ES-I3 (cell line): ENCODE measurements around the gene SBNO2.
"Not testable (repeated sequence)": the region's sequence is repeated elsewhere in the genome, so short reads cannot be mapped to it uniquely, and the experiment has no call there.

ENCODE experiments used
- H3K36me3 ChIP-seq: 2 replicates; pipeline ENCODE4 v1.6.1; 2013; ENCODE audit warnings: mild to moderate bottlenecking, low read length, control low read depth, moderate library complexity; ENCODE audit not compliant: insufficient read depth
- H3K4me1 ChIP-seq: 2 replicates; pipeline ENCODE4 v1.6.1; 2013; ENCODE audit warnings: mild to moderate bottlenecking, control low read depth, low read length; ENCODE audit not compliant: insufficient read depth
- H3K9ac ChIP-seq: 2 replicates; pipeline ENCODE4 v1.6.1; 2013; ENCODE audit warnings: low read depth, mild to moderate bottlenecking, low read length, moderate library complexity
- H3K9me3 ChIP-seq: 2 replicates; pipeline ENCODE4 v1.6.1; 2013; ENCODE audit warnings: mild to moderate bottlenecking, low read length, moderate library complexity; ENCODE audit not compliant: control insufficient read depth, insufficient read depth

The SBNO2 gene

DNA sequence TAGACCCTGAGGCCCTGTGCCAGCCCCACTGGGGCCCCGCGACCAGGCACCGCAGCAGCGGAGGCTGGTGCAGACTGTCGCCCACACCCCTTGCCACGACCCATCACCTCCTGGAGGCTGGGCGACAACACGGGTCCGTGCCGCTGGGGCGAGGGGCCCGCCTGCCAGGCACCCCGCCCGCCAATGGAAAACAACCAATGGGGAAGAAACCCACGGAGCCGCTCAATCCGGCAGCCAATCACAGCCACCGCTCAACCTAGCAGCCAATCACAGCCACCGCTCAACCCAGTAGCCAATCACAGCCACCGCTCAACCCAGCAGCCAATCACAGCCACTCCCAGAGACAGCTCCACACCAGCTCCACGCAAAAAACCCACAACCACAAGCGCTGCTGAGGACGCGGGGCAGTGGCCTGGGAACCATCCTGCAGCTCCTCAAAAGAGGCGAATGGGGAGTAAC, 40.6 kb downstream of the SBNO2 start:
- Histone ChIP-seq H3K36me3 (no peaks in the 10 kb centered on the region), H3K9ac (peak overlapping the region; percentile 62; the same call in 1 of the 2 replicates), H3K4me1 (no peaks in the 10 kb centered on the region; the same call in 1 of the 2 replicates), H3K9me3 (no peaks in the 10 kb centered on the region)

DNA sequence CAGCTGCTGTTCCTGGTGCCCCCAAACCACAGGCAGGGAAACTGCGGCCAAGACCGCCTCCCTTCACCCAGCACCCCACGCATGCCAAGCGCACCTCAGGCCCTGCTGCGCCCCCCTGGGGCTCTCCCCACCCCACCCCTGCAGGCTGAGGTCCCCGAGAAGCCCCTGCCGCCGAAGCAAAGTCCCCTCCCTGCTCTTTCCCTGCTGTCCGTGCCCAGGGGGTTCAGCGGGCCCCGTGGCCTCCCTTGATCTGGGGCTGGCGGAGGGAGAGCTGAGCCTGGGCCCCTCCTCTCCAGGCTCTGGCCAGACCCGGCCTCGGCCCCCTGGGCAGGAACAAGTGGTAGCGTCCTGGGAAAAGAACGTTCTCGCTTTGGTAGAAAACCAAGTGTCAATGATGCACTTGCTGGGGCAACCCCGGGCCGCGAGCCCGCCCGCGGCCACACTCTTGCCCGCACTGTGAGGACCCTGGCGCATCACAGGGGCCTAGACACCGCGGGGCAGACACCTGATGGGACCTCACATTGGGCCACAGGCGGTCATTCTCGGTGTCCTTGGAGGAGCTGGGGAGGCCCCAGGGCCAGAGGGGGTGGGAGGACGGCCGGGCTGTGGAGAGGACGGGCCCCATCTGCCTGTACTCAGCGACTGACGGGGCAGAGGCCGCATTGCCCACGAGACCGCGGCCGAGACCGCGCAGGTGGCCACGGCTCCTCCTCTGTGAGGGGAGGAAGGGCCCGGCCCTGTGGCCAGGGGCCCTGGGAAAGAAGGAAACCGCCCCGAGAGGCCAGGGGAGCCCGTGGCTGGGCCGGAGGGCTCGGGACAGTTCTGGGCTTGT, 41.3 kb downstream of the SBNO2 start:
- Histone ChIP-seq H3K9ac (peak overlapping the region; percentile 62), H3K4me1 (no peaks in the 10 kb centered on the region; the same call in 1 of the 2 replicates), H3K9me3 (no peaks in the 10 kb centered on the region), H3K36me3 (no peaks in the 10 kb centered on the region)

DNA sequence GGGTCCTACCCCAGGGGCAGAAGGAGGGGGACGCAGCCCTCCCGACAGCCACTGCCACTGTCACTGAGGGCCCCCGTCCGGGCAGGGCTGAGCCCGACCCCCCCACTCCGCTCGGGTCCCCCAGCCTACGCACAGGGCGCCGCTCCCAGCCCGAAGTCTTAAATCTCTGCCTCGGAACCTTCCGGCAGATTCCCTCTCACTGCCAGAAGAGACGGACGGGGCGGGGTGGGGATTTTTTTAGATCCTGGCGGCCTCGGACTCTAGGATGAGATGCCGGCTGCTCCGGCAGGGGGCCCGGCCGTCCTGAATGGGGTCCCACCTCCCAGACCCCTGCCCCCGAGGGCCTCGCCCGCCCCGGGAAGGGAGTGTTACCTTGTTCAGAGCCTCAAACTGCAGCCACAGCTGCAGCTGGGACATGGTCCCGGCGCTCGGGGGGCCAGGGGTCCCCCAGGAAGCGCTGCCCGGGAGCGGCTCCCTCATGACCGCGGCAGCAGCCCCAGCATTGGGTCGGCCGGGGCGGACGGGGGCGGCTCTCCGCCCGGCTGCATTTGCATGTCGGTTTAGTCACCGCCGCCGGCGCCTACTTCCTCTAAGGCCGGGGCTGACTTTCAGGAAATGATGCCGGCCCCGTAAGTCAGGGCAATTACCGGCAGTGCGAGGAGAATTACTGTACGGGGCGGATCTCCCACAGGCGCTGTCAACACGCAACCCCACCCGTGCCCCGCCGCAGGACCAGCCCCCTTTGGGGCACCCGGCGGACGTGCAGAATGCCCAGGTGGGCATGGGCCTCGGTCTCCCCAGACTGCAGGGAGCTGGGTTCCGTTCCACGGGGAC, 42.1 kb downstream of the SBNO2 start:
- Histone ChIP-seq H3K9ac (peak overlapping the region; percentile 62), H3K4me1 (no peaks in the 10 kb centered on the region; the same call in 1 of the 2 replicates), H3K36me3 (no peaks in the 10 kb centered on the region), H3K9me3 (no peaks in the 10 kb centered on the region)

GRCh38 chr19:1130771-1131717, 43.0 kb downstream of the SBNO2 start:
- H3K9me3 ChIP-seq: no peaks in the 10 kb centered on the region
- no peaks in the 10 kb centered on the region for H3K36me3 ChIP-seq
- no peaks in the 10 kb centered on the region; the same call in 1 of the 2 replicates for H3K4me1 ChIP-seq
- peak overlapping the region; percentile 62 for H3K9ac ChIP-seq

- no peaks in the 10 kb centered on the region; the same call in 1 of the 2 replicates for H3K4me1 ChIP-seq
- no peaks in the 10 kb centered on the region for H3K9me3 ChIP-seq
- no peaks in the 10 kb centered on the region; the same call in 1 of the 2 replicates for H3K36me3 ChIP-seq
- H3K9ac ChIP-seq: no peak overlapping the region
These were observed 44.5 kb downstream of the SBNO2 start for GRCh38 chr19:1129535-1129934.

GRCh38 chr19:1129084-1129483, 45.0 kb downstream of the SBNO2 start:
- not testable (repeated sequence) for H3K9me3 ChIP-seq, H3K9ac ChIP-seq, H3K4me1 ChIP-seq, H3K36me3 ChIP-seq

DNA sequence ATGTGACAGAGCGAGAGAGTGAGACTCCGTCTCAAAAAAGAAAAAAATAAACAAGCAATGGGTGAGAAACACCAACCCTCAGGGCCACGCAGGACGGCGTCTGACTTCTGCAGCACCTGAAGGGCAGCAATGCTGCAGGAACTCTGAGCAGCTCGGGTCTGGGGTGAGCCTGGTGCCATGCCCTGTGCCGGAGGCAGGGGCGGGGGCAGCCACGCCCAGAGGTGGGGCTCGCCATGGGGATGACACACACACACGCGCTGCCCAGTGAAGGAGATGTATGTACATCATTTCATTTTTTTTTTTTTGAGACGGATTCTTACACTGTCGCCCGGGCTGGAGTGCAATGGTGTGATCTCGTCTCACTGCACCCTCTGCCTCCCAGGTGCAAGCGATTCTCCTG, 46.0 kb downstream of the SBNO2 start:
- H3K4me1 ChIP-seq: no peaks in the 10 kb centered on the region; the same call in 1 of the 2 replicates
- H3K9ac ChIP-seq: no peak overlapping the region
- no peaks in the 10 kb centered on the region for H3K9me3 ChIP-seq
- no peaks in the 10 kb centered on the region; the same call in 1 of the 2 replicates for H3K36me3 ChIP-seq

GRCh38 chr19:1126984-1127760, 46.9 kb downstream of the SBNO2 start:
- peaks cover 3% of the 10 kb centered on the region for H3K36me3 ChIP-seq
- H3K9ac ChIP-seq: no peak overlapping the region
- no peaks in the 10 kb centered on the region; the same call in 1 of the 2 replicates for H3K4me1 ChIP-seq
- no peaks in the 10 kb centered on the region for H3K9me3 ChIP-seq

DNA sequence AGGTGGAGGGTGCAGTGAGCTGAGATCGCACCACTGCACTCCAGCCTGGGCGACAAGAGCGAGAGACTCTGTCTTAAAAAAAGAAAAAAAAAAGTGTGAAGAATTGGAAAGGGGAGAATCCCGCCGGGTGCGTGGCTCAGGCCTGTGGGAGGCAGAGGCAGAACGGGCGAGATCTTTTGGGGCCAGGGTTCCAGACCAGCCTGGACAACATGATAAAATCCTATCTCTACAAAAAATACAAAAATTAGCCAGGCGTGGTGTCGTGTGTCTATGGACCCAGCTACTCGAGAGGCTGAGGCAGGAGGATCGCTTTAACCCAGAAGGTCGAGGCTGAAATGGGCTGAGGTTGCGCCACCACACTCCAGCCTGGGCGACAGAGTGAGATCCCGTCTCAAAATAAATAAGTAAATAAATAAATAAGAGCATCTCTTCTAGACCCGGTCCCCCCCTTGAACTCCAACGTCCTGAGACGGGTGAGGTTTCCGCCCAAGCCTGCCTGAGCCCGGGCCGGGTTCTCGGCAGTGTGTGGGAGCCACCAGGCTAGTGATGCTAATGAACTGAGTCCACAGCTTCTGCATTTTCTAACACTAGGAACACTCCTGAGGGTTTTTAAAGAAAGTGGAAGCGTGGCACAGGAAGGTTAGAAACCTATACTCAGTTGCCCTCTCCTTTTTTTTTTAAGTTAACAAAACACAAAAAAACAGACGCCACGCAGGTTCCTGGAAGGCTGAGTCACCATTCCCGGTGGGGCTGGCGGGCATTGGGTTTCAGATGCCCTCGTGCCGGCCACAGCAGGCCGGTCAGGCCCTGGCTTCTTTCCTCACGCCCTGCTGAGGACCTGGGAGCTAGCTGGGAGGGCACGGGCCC, 48.2 kb downstream of the SBNO2 start:
- no peaks in the 10 kb centered on the region for H3K9me3 ChIP-seq
- no peak overlapping the region for H3K9ac ChIP-seq
- no peaks in the 10 kb centered on the region for H3K4me1 ChIP-seq
- peaks cover 8% of the 10 kb centered on the region for H3K36me3 ChIP-seq

DNA sequence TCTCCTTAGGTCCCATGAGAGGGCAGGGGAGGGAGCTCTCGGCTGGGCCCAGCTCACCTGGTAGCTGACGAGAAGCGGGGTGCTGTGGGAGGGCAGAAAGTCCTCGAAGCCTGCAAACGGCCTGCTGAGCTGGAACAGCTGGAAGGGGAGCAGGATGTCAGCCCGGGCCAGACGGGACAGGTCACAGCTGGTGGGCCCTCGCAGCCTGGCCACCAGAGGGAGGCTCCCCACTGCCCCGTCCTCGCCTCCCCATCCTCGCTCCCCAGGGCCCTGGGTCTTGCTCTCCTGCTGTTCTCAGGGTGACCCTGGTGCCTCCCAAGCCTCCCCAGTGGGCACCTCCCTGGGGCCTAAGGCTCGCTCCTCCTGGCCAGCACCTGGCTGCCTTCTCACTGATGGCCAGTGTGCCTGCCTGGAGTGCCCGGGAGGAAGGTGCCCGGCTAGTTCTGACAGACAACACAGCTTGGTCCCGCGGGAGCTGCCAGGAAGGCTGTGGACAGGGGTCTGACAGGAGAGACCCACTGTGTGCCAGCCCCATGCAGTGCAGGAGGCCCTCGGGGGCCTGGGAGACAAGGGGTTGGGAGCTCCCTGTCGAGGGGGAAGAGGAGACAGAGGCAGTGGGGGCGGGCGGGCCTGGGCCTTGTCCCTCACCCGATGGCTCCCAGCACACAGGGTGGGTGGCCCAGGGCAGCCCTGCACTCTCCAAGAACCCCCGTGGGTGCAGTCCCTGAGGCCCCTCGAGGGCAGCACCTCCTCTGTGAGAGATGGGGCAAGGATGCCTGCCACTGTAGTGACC, 50.0 kb downstream of the SBNO2 start:
- H3K36me3 ChIP-seq: peaks cover 12% of the 10 kb centered on the region
- no peak overlapping the region for H3K9ac ChIP-seq
- H3K9me3 ChIP-seq: no peaks in the 10 kb centered on the region
- H3K4me1 ChIP-seq: no peaks in the 10 kb centered on the region

GRCh38 chr19:1123381-1123780, 50.7 kb downstream of the SBNO2 start:
- Histone ChIP-seq H3K9ac (no peak overlapping the region), H3K36me3 (peaks cover 12% of the 10 kb centered on the region), H3K4me1 (no peaks in the 10 kb centered on the region), H3K9me3 (no peaks in the 10 kb centered on the region)

DNA sequence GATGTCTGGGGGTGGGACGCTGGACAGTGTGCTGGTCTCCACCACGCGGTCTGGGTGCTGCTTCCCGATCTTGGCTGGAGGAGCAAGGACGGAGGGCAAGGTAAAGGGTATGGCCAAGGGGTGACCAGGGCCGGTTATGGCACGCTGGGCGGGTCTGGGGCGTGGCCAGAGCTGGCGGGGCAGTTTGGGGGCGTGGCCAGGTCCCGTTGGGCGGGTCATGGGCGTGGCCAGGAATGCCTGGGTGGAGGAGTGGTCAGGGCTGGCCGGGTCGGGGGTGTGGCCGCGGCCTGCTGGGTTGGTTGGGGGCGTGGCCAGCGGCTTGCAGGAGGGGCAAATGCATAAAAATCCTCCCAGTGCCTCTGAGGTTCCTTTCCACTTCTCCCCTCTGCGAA, 51.1 kb downstream of the SBNO2 start:
- no peaks in the 10 kb centered on the region for H3K9me3 ChIP-seq
- H3K9ac ChIP-seq: no peak overlapping the region
- no peaks in the 10 kb centered on the region for H3K4me1 ChIP-seq
- H3K36me3 ChIP-seq: peaks cover 12% of the 10 kb centered on the region
